PFSK-1 (cell line): Measurements from ENCODE around the gene AIRE.

Experiments
- FOXP2 ChIP-seq: optimal IDR thresholded peaks from 2 replicates; pipeline ENCODE3; 2011; ENCODE audit warnings: borderline replicate concordance, control low read depth, inconsistent platforms; ENCODE audit not compliant: insufficient read depth; ENCODE audit errors: extremely low read length, extremely low read depth
- POLR2AphosphoS5 ChIP-seq: IDR thresholded peaks from 2 replicates; pipeline ENCODE4 v1.6.1; 2012; ENCODE audit warnings: low read depth, mild to moderate bottlenecking, control low read depth, low read length, moderate library complexity
- REST ChIP-seq, 2 experiments: IDR thresholded peaks; 2 replicates each; pipeline versions ENCODE4 v1.6.1 to v1.8.0; 2011 to 2012; ENCODE audit warnings: low read depth in 2 of 2, low read length in 2 of 2, control low read depth in 1 of 2, inconsistent platforms in 1 of 2, mild to moderate bottlenecking in 1 of 2, moderate library complexity in 1 of 2; ENCODE audit not compliant: insufficient read depth in 1 of 2
- SIN3A ChIP-seq: IDR thresholded peaks from 2 replicates; pipeline ENCODE4 v1.6.1; 2012; ENCODE audit warnings: mild to moderate bottlenecking, low read length, moderate library complexity, borderline replicate concordance; ENCODE audit not compliant: insufficient read depth
- TAF1 ChIP-seq: IDR thresholded peaks from 2 replicates; pipeline ENCODE4 v1.6.1; 2012; ENCODE audit warnings: low read length, control low read depth, borderline replicate concordance; ENCODE audit not compliant: insufficient read depth

AIRE gene

GRCh38 chr21:44291078-44291935 is 5.6 kb downstream of the AIRE start:
- no peak for TF ChIP-seq REST (IDR thresholded peaks at IDR 0.05; ENCODE audit: insufficient read depth in 1 of 2, low read depth in 2 of 2, low read length in 2 of 2)
- no peak for TF ChIP-seq TAF1
- no peak for TF ChIP-seq POLR2AphosphoS5
- TF ChIP-seq FOXP2, result no peak
- TF ChIP-seq SIN3A, result no peak

DNA sequence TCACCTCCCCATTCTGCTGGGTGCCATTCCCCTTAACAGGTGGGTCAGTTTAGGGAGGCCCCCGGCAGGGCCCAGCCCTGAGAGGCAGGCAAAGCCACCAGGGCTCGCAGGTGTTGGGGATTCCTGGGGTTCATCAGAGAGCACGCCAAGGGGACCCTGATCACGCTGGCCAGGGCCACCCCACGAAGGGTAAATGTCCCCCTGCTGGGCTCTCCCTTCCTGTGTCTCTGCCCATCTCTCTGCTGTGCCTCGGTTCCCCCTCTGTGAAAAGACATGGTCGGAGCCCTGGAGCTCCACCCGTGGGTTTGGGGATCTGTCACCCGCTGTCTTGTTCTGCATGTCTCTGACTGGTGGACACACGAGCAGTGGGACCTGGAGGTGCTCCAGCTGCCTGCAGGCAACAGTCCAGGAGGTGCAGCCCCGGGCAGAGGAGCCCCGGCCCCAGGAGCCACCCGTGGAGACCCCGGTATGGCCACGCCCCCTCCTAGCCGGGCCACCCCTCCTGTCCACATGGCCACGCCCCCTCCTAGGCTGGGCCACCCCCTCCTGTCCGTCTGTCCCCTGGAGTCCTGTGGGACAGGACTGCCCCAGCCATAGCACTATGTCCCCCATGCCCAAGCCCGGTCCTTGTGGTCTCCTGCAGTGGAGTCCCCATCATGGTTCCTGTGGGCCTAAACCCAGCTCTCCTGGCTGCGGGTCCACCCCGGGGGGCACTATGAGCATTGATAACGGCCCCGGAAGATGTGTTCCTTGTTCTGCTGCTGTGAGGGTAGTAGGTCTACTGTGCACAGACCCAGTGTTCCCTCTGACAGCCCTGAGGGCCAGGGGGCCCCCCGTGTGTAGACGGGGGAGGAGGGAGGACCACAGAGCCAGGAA is 6.5 kb downstream of the AIRE start:
- TF ChIP-seq POLR2AphosphoS5, result no peak
- TF ChIP-seq SIN3A, result no peak
- TF ChIP-seq FOXP2, result no peak
- no peak for TF ChIP-seq REST (IDR thresholded peaks at IDR 0.05; ENCODE audit: insufficient read depth in 1 of 2, low read depth in 2 of 2, low read length in 2 of 2)
- TF ChIP-seq TAF1, result no peak

GRCh38 chr21:44292812-44293195 is 7.1 kb downstream of the AIRE start:
- no peak for TF ChIP-seq POLR2AphosphoS5
- TF ChIP-seq REST (IDR thresholded peaks at IDR 0.05; ENCODE audit: insufficient read depth in 1 of 2, low read depth in 2 of 2, low read length in 2 of 2), result no peak
- no peak for TF ChIP-seq FOXP2
- no peak for TF ChIP-seq TAF1
- no peak for TF ChIP-seq SIN3A

- TF ChIP-seq FOXP2, result no peak
- no peak for TF ChIP-seq POLR2AphosphoS5
- TF ChIP-seq REST (IDR thresholded peaks at IDR 0.05; ENCODE audit: insufficient read depth in 1 of 2, low read depth in 2 of 2, low read length in 2 of 2), result no peak
- no peak for TF ChIP-seq TAF1
- no peak for TF ChIP-seq SIN3A
Measured at GRCh38 chr21:44293551-44294231, 8.0 kb downstream of the AIRE start.
